K562 (cell line): Measurements from ENCODE around the gene OTOP3. TPM values are rescaled to one million over a fixed set of nuclear protein-coding genes. Genes with fewer than 3 reads are reported as not detected.

Source experiments
- ARID2 ChIP-seq: fragments of 450-650 bp; IDR thresholded peaks from 2 replicates; pipeline ENCODE4 v1.6.1; 2017; ENCODE audit warnings: antibody characterized with exemption, mild to moderate bottlenecking
- DEAF1 ChIP-seq: fragments of 450-650 bp; formaldehyde crosslinking; IDR thresholded peaks from 2 replicates; pipeline ENCODE4 v1.4.0; 2020; ENCODE audit warnings: mild to moderate bottlenecking, moderate library complexity
- L3MBTL2 ChIP-seq: fragments of 450-650 bp; IDR thresholded peaks from 2 replicates; pipeline ENCODE4 v1.6.1; 2016; ENCODE audit warnings: mild to moderate bottlenecking, moderate library complexity
- MAZ ChIP-seq, 2 experiments: fragments of 450-650 bp in 1 of 2; sonication (generic) in 1 of 2; formaldehyde crosslinking; IDR thresholded peaks in 1 of 2; conservative IDR thresholded peaks in 1 of 2; 2 replicates each; pipeline versions ENCODE4 v1.4.0 to v1.5.0; 2020; ENCODE audit warnings: mild to moderate bottlenecking in 1 of 2, missing genetic modification reagents in 1 of 2
- MCM3 ChIP-seq: fragments of 450-650 bp; IDR thresholded peaks from 2 replicates; pipeline ENCODE4 v1.6.1; 2016
- RAD21 ChIP-seq, 2 experiments: fragments of 250-450 bp in 1 of 2; fragments of 450-650 bp in 1 of 2; sonication (Bioruptor Pico) in 1 of 2; formaldehyde crosslinking in 1 of 2; IDR thresholded peaks in 1 of 2; conservative IDR thresholded peaks in 1 of 2; 2 replicates each; pipeline versions ENCODE4 v1.4.0 to v1.8.0; 2020 to 2022; ENCODE audit warnings: mild to moderate bottlenecking in 2 of 2, moderate library complexity in 1 of 2
- TEAD4 ChIP-seq, 2 experiments: sonication (generic) in 1 of 2; formaldehyde crosslinking in 1 of 2; IDR thresholded peaks; 2 replicates each; pipeline versions ENCODE4 v1.6.1 to v1.8.0; 2012 to 2022; ENCODE audit warnings: borderline replicate concordance in 1 of 2, inconsistent platforms in 1 of 2, low read length in 1 of 2, mild to moderate bottlenecking in 1 of 2, missing genetic modification reagents in 1 of 2
- TSC22D4 ChIP-seq: fragments of 450-650 bp; IDR thresholded peaks from 2 replicates; pipeline ENCODE4 v1.6.1; 2016; ENCODE audit warnings: missing genetic modification characterization, missing biosample characterization, control low read depth
- polyA plus RNA-seq, 8 experiments: library from polyadenylated mRNA; depleted of rRNA in 4 of 8; stranded (reverse) in 5 of 8; unstranded in 3 of 8; fragments of >200 nt; fragmentation: Nextera tagmentation in 2 of 8; fragmentation: Illumina TruSeq in 1 of 8; extraction: Ambion mirVana in 2 of 8; extraction: Trizol in 1 of 8; gene quantifications; 2 replicates each; pipeline versions ENCODE4 v1.2.1 to v1.2.3, GENCODE V29; 2011 to 2014; ENCODE audit warnings: inconsistent platforms in 1 of 8, missing spikeins in 1 of 8
- total RNA-seq, 7 experiments: library from RNA; depleted of rRNA in 6 of 7; stranded (reverse); fragments of >200 nt in 6 of 7; fragmentation: Illumina TruSeq in 2 of 7; extraction: Trizol in 2 of 7; gene quantifications; 2 replicates each; pipeline versions ENCODE4 v1.2.1 to v1.2.3, GENCODE V29; 2011 to 2021; ENCODE audit warnings: low replicate concordance in 1 of 7

Gene OTOP3
- total and polyA plus RNA-seq, 9 of the 15 experiments (the other 6 are each of a cell fraction or from before 2014, with no cell fraction given) = not detected

GRCh38 chr17:74961657-74962350 lies 26.1 kb downstream of the OTOP3 start (continued):
- peak; percentile 94 for TF ChIP-seq ARID2
- no peak for TF ChIP-seq MCM3
- peak; percentile 91 for TF ChIP-seq DEAF1 (CRISPR knock-in tag)
- TF ChIP-seq L3MBTL2 = peak; percentile 23; the same call in 1 of the 2 replicates
- no peak for TF ChIP-seq TSC22D4 (tag)
- 0 out of 2 replicates have a peak, but pooled peaks have one; percentile 8 for TF ChIP-seq TEAD4 (IDR thresholded peaks at IDR 0.05; ENCODE audit: low read length)
- no peak for TF ChIP-seq TEAD4 (CRISPR knock-in tag; IDR thresholded peaks at IDR 0.05; ENCODE audit: borderline replicate concordance)
- peak in 1 of 2 experiments; percentile 33; a peak in 1 of 4 replicates for TF ChIP-seq MAZ (CRISPR knock-in tag; conservative IDR thresholded peaks at IDR 0.05 in 1 of 2, IDR thresholded peaks at IDR 0.05 in 1 of 2)
- peak; percentile 96 to 99 for TF ChIP-seq RAD21 (CRISPR knock-in tag; conservative IDR thresholded peaks at IDR 0.05 in 1 of 2, IDR thresholded peaks at IDR 0.05 in 1 of 2)
